ENCODE measurements around the gene HEPH.
"Not testable (repeated sequence)": the region's sequence is repeated elsewhere in the genome, so short reads cannot be mapped to it uniquely, and the experiment has no call there.

The HEPH gene

DNA sequence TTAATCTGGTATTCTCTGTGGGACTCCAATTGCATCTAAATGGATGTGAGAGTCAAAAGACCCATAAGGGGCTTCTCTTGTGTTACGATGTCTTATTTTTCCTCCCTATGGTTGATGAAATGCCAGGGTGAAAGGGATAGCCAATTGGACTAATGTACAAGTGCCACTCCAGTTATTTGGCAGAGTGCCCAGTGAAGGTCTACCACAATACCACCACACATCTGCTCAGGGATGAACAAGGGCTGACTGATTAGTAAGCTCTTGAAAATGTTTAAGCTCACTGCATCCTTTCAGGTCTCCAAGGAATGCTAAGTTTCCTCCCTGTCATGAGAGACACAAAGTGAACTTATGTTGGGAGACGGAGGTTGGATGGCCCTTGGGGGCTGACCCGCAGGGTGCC lies 57.8 kb downstream of the HEPH start:
- Histone ChIP-seq H3K9ac (ENCODE audit: low read depth, low read length) (no peak overlapping the region), H4K20me1 (ENCODE audit: insufficient read depth, low read length) (no peaks in the 10 kb centered on the region), H3K9me3 (ENCODE audit: insufficient read depth, low read length, severe bottlenecking) (no peaks in the 10 kb centered on the region), H3K4me2 (ENCODE audit: insufficient read depth, low read length) (no peak overlapping the region), H2AFZ (ENCODE audit: low read depth, low read length) (no peak overlapping the region), H3K79me2 (ENCODE audit: insufficient read depth, low read length) (no peaks in the 10 kb centered on the region), H3K27me3 (ENCODE audit: insufficient read depth, low read length, poor library complexity) (no peaks in the 10 kb centered on the region), H3K27ac (ENCODE audit: low read length) (no peak overlapping the region), H3K36me3 (ENCODE audit: insufficient read depth, low read length) (no peaks in the 10 kb centered on the region), H3K4me1 (ENCODE audit: insufficient read depth, low read length) (no peaks in the 10 kb centered on the region), H3K4me3 (ENCODE audit: low read depth in 1 of 2, low read length in 2 of 2) (no peak overlapping the region)
- ATAC-seq (ENCODE audit: insufficient read depth, low read depth): no peak
- TF ChIP-seq, protein P1, sequence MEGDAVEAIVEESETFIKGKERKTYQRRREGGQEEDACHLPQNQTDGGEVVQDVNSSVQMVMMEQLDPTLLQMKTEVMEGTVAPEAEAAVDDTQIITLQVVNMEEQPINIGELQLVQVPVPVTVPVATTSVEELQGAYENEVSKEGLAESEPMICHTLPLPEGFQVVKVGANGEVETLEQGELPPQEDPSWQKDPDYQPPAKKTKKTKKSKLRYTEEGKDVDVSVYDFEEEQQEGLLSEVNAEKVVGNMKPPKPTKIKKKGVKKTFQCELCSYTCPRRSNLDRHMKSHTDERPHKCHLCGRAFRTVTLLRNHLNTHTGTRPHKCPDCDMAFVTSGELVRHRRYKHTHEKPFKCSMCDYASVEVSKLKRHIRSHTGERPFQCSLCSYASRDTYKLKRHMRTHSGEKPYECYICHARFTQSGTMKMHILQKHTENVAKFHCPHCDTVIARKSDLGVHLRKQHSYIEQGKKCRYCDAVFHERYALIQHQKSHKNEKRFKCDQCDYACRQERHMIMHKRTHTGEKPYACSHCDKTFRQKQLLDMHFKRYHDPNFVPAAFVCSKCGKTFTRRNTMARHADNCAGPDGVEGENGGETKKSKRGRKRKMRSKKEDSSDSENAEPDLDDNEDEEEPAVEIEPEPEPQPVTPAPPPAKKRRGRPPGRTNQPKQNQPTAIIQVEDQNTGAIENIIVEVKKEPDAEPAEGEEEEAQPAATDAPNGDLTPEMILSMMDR (IDR thresholded peaks at IDR 0.05; ENCODE audit: borderline replicate concordance, extremely low read depth, low read length, poor library complexity, severe bottlenecking): no peak
- no peak for TF ChIP-seq EZH2 (IDR thresholded peaks at IDR 0.05; ENCODE audit: borderline replicate concordance, low read depth, low read length, severe bottlenecking)
- DNase-seq: peak; percentile 22

DNA sequence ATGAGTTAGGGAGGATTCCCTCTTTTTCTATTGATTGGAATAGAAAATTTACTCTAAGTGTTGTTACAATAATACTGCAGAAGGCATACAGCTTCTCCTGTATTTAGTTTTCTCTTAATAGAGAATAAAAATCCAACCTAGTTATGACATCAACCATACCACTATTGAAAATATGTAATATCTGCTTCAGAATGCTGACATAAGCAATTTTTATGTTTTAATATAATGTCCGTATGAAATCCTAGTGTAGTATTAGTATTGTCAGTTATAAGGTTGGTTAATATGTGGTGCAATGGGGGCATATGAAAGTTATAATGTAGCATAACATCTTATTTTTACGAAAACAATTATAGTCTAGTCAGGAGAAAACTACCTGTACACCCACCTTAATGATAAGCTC lies 68.2 kb downstream of the HEPH start:
- Histone ChIP-seq H3K9ac (ENCODE audit: low read depth, low read length) (no peak overlapping the region), H3K9me3 (ENCODE audit: insufficient read depth, low read length, severe bottlenecking) (no peaks in the 10 kb centered on the region), H3K4me3 (ENCODE audit: low read depth in 1 of 2, low read length in 2 of 2) (no peak overlapping the region), H3K79me2 (ENCODE audit: insufficient read depth, low read length) (no peaks in the 10 kb centered on the region), H2AFZ (ENCODE audit: low read depth, low read length) (no peak overlapping the region), H3K4me2 (ENCODE audit: insufficient read depth, low read length) (no peak overlapping the region), H3K27me3 (ENCODE audit: insufficient read depth, low read length, poor library complexity) (no peaks in the 10 kb centered on the region), H3K36me3 (ENCODE audit: insufficient read depth, low read length) (no peaks in the 10 kb centered on the region), H3K27ac (ENCODE audit: low read length) (no peak overlapping the region), H3K4me1 (ENCODE audit: insufficient read depth, low read length) (no peaks in the 10 kb centered on the region), H4K20me1 (ENCODE audit: insufficient read depth, low read length) (no peaks in the 10 kb centered on the region)
- ATAC-seq (ENCODE audit: insufficient read depth, low read depth): no peak
- TF ChIP-seq, protein P1 (IDR thresholded peaks at IDR 0.05; ENCODE audit: borderline replicate concordance, extremely low read depth, low read length, poor library complexity, severe bottlenecking): no peak
- TF ChIP-seq EZH2 (IDR thresholded peaks at IDR 0.05; ENCODE audit: borderline replicate concordance, low read depth, low read length, severe bottlenecking): no peak
- no peak for DNase-seq

DNA sequence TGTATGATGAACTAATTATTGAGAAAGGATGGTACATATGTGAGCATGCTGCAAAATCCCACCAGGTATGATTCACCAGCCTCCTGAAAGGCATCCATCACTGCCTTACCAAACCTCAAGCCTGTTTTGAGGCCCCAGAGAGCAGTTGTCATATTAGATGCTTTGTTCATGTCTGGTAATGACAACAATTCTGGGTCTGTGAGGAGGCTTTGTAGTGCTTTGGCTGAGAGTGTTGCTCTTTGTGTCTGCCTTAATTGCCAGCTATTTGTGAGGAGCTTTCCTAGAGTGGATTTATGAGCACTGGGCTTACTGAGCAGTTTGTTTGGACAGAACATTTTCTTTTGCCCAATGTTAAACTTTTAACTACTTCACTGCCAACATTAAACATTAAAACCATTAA lies 69.2 kb downstream of the HEPH start:
- DNase-seq (no peak), ATAC-seq (ENCODE audit: insufficient read depth, low read depth) (no peak)
- Histone ChIP-seq H4K20me1 (ENCODE audit: insufficient read depth, low read length) (no peaks in the 10 kb centered on the region), H3K9me3 (ENCODE audit: insufficient read depth, low read length, severe bottlenecking) (no peaks in the 10 kb centered on the region), H3K36me3 (ENCODE audit: insufficient read depth, low read length) (no peaks in the 10 kb centered on the region), H3K4me3 (ENCODE audit: low read depth in 1 of 2, low read length in 2 of 2) (no peak overlapping the region), H3K9ac (ENCODE audit: low read depth, low read length) (no peak overlapping the region), H3K27ac (ENCODE audit: low read length) (no peak overlapping the region), H3K27me3 (ENCODE audit: insufficient read depth, low read length, poor library complexity) (no peaks in the 10 kb centered on the region), H3K4me2 (ENCODE audit: insufficient read depth, low read length) (no peak overlapping the region), H2AFZ (ENCODE audit: low read depth, low read length) (no peak overlapping the region), H3K79me2 (ENCODE audit: insufficient read depth, low read length) (no peaks in the 10 kb centered on the region), H3K4me1 (ENCODE audit: insufficient read depth, low read length) (no peaks in the 10 kb centered on the region)
- TF ChIP-seq, protein P1 (IDR thresholded peaks at IDR 0.05; ENCODE audit: borderline replicate concordance, extremely low read depth, low read length, poor library complexity, severe bottlenecking): no peak
- no peak for TF ChIP-seq EZH2 (IDR thresholded peaks at IDR 0.05; ENCODE audit: borderline replicate concordance, low read depth, low read length, severe bottlenecking)

DNA sequence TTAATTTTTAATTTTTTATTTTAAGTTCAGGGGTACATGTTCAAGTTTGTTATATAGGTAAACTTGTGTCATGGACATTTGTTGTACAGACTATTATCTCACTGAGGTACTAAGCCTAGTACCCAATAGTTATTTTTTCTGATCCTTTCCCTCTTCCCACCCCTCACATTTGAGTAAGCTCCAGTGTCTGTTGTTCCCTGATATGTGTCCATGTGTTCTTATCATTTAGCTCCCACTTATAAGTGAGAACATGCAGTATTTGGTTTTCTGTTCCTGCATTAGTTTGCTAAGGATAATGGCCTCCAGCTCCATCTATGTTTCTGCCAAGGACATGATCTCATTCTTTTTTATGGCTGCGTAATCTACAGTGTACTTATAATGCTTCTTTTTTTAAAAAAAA lies 69.9 kb downstream of the HEPH start:
- H3K79me2 ChIP-seq (ENCODE audit: insufficient read depth, low read length); H4K20me1 ChIP-seq (ENCODE audit: insufficient read depth, low read length); ATAC-seq (ENCODE audit: insufficient read depth, low read depth); H3K27me3 ChIP-seq (ENCODE audit: insufficient read depth, low read length, poor library complexity); H3K9me3 ChIP-seq (ENCODE audit: insufficient read depth, low read length, severe bottlenecking); H3K9ac ChIP-seq (ENCODE audit: low read depth, low read length); H2AFZ ChIP-seq (ENCODE audit: low read depth, low read length); H3K27ac ChIP-seq (ENCODE audit: low read length); H3K4me3 ChIP-seq (ENCODE audit: low read depth in 1 of 2, low read length in 2 of 2); H3K4me2 ChIP-seq (ENCODE audit: insufficient read depth, low read length); H3K4me1 ChIP-seq (ENCODE audit: insufficient read depth, low read length); DNase-seq; H3K36me3 ChIP-seq (ENCODE audit: insufficient read depth, low read length): not testable (repeated sequence)
